ENCODE data around the gene AOPEP. TPM values are rescaled to one million over a fixed set of nuclear protein-coding genes. Genes with fewer than 3 reads are reported as not detected.

Gene AOPEP
- total and polyA plus RNA-seq, 9 of the 15 experiments (the other 6 are each of a cell fraction or from before 2014, with no cell fraction given) = 4.5 to 19.3 (median 13.5) TPM

GRCh38 chr9:94680020-94680419 is 46.5 kb upstream of the AOPEP start:
- POLR2A ChIA-PET = interaction anchor here (0.7 to 1.3 kb wide), 3 partner anchors 10 to 129 kb away, joined by 3 to 4 read pairs (median 4); no protein-coding TSS in a partner anchor
- FAIRE-seq = no peak

GRCh38 chr9:94680621-94681020 is 45.9 kb upstream of the AOPEP start:
- DNase-seq (ENCODE audit: extremely low read depth in 1 of 4, low spot score in 3 of 4) (no peak), ATAC-seq (no peak), FAIRE-seq (no peak)
- peaks cover 16 to 33% of the 10 kb centered on the region in 2 experiments; a peak in 4 of 5 replicates for H3K27me3 ChIP-seq (ENCODE audit: control insufficient read depth in 2 of 2, insufficient read depth in 2 of 2, low read length in 2 of 2)
- H2AFZ ChIP-seq (ENCODE audit: low read depth, low read length) = no peak overlapping the region
- in situ Hi-C loops (cut with MboI) (loop anchor here (5.0 kb wide), 1 partner anchor 442 kb away; no protein-coding TSS in a partner anchor), intact Hi-C loops (cut with micrococcal nuclease) (loop anchor here (1.0 to 10.0 kb wide), 4 partner anchors 102 to 584 kb away; no protein-coding TSS in a partner anchor)
- CTCF ChIA-PET (ENCODE audit: low intra/inter-chr PET ratio) = interaction anchor here (0.7 to 2.5 kb wide), 3 partner anchors 436 to 451 kb away, joined by 3 to 18 read pairs (median 14); no protein-coding TSS in a partner anchor
- no peaks in the 10 kb centered on the region for H4K20me1 ChIP-seq (replicated peaks; ENCODE audit: control insufficient read depth, insufficient read depth, low read length)
- POLR2A ChIA-PET = interaction anchor here (1.1 to 1.6 kb wide), 4 partner anchors 11 to 46 kb away, joined by 3 to 7 read pairs (median 4); partner anchors contain the start of gene AOPEP
- peaks cover 3% of the 10 kb centered on the region; the same call in 1 of the 2 replicates for H3K9me3 ChIP-seq (replicated peaks; ENCODE audit: control insufficient read depth, insufficient read depth, low read depth, low read length)
- H3K9me1 ChIP-seq (ENCODE audit: control insufficient read depth, insufficient read depth, low read length) = no peaks in the 10 kb centered on the region
- BruUV-seq (replicated peaks) = no TSS peak
- H3K27ac ChIP-seq (ENCODE audit: extremely low read depth, low read depth, low read length) = no peak overlapping the region
- H3K36me3 ChIP-seq (ENCODE audit: control insufficient read depth, insufficient read depth, low read length) = no peaks in the 10 kb centered on the region
- no peaks in the 10 kb centered on the region for H3K79me2 ChIP-seq (ENCODE audit: control insufficient read depth, insufficient read depth, low read length)
- H3K4me1 ChIP-seq (replicated peaks in 1 of 2; ENCODE audit: control insufficient read depth in 2 of 2, insufficient read depth in 2 of 2, low read length in 2 of 2) = no peaks in the 10 kb centered on the region
- H3K9ac ChIP-seq (ENCODE audit: insufficient read depth in 1 of 2, low read depth in 2 of 2, low read length in 2 of 2) = no peak overlapping the region
- no peak overlapping the region for H3K4me3 ChIP-seq
- H3K4me2 ChIP-seq (ENCODE audit: insufficient read depth, low read length) = no peak overlapping the region
- 0% methylated on average over 2 of the region's 2 CpGs for WGBS (ENCODE audit: insufficient coverage, low coverage, missing lambda C conversion rate)
- TF ChIP-seq KDM5B (IDR thresholded peaks at IDR 0.05; ENCODE audit: insufficient replicate concordance, low read depth, low read length) = no peak
- TF ChIP-seq RFX1 (IDR thresholded peaks at IDR 0.05) = no peak
- TF ChIP-seq AFF4 (CRISPR knock-in tag; IDR thresholded peaks at IDR 0.05) = no peak
- TF ChIP-seq MYBL2 (IDR thresholded peaks at IDR 0.05; ENCODE audit: low read depth) = no peak
- no peak for TF ChIP-seq MYBL2 (CRISPR knock-in tag; IDR thresholded peaks at IDR 0.05; ENCODE audit: borderline replicate concordance)
- no peak for TF ChIP-seq L3MBTL2 (IDR thresholded peaks at IDR 0.05)
- no peak for TF ChIP-seq HES1 (IDR thresholded peaks at IDR 0.05; ENCODE audit: low read depth)
- TF ChIP-seq HNRNPL (IDR thresholded peaks at IDR 0.05; ENCODE audit: low read depth, low read length) = no peak
- no peak for TF ChIP-seq STAT5B (CRISPR knock-in tag; IDR thresholded peaks at IDR 0.05)
- no peak for TF ChIP-seq ZNF79 (CRISPR knock-in tag; IDR thresholded peaks at IDR 0.05; ENCODE audit: low read depth)

More at GRCh38 chr9:94680020-94680419, 46.5 kb upstream of the AOPEP start:
- Histone ChIP-seq H3K4me2 (ENCODE audit: insufficient read depth, low read length) (no peak overlapping the region), H3K36me3 (ENCODE audit: control insufficient read depth, insufficient read depth, low read length) (no peaks in the 10 kb centered on the region), H3K27ac (ENCODE audit: extremely low read depth, low read depth, low read length) (no peak overlapping the region), H3K4me1 (replicated peaks in 1 of 2; ENCODE audit: control insufficient read depth in 2 of 2, insufficient read depth in 2 of 2, low read length in 2 of 2) (no peaks in the 10 kb centered on the region), H3K9me3 (replicated peaks; ENCODE audit: control insufficient read depth, insufficient read depth, low read depth, low read length) (peaks cover 3% of the 10 kb centered on the region; the same call in 1 of the 2 replicates), H3K9me1 (ENCODE audit: control insufficient read depth, insufficient read depth, low read length) (no peaks in the 10 kb centered on the region), H3K9ac (ENCODE audit: insufficient read depth in 1 of 2, low read depth in 2 of 2, low read length in 2 of 2) (no peak overlapping the region), H3K4me3 (no peak overlapping the region), H4K20me1 (replicated peaks; ENCODE audit: control insufficient read depth, insufficient read depth, low read length) (no peaks in the 10 kb centered on the region), H3K27me3 (ENCODE audit: control insufficient read depth in 2 of 2, insufficient read depth in 2 of 2, low read length in 2 of 2) (peaks cover 16 to 33% of the 10 kb centered on the region in 2 experiments; a peak in 4 of 5 replicates), H2AFZ (ENCODE audit: low read depth, low read length) (no peak overlapping the region), H3K79me2 (ENCODE audit: control insufficient read depth, insufficient read depth, low read length) (no peaks in the 10 kb centered on the region)
- intact Hi-C loops (cut with micrococcal nuclease) = loop anchor here (2.0 to 10.0 kb wide), 2 partner anchors 103 to 585 kb away; no protein-coding TSS in a partner anchor
- WGBS (ENCODE audit: insufficient coverage, low coverage, missing lambda C conversion rate) = 0% methylated on average over 1 of the region's 1 CpG
- in situ Hi-C loops (cut with MboI) = loop anchor here (5.0 kb wide), 1 partner anchor 442 kb away; no protein-coding TSS in a partner anchor
- no peak for DNase-seq (ENCODE audit: extremely low read depth in 1 of 4, low spot score in 3 of 4)
- no TSS peak for BruUV-seq (replicated peaks)
- TF ChIP-seq KAT7 (CRISPR knock-in tag; IDR thresholded peaks at IDR 0.05; ENCODE audit: borderline replicate concordance) = no peak
- no peak for TF ChIP-seq SMARCA4 (IDR thresholded peaks at IDR 0.05)
- TF ChIP-seq ZNF24 (IDR thresholded peaks at IDR 0.05) = no peak
- CTCF ChIA-PET (ENCODE audit: low intra/inter-chr PET ratio) = interaction anchor here (0.7 to 2.5 kb wide), 2 partner anchors 103 to 452 kb away, joined by 3 to 14 read pairs; no protein-coding TSS in a partner anchor
- ATAC-seq = no peak

Data from K562 (cell line).